NT2/D1 (cell line): Measurements from ENCODE around the gene SUMO4.
A peak's percentile ranks its signal among the peaks of the same experiment; 100 is the strongest.

ENCODE experiments used
- DNase-seq: peaks from one replicate; pipeline ENCODE4 v3.0.0-alpha.2; 2011; ENCODE audit warnings: low read depth, low spot score
- H3K27me3 ChIP-seq: 2 replicates; pipeline ENCODE4 v1.6.0; 2011; ENCODE audit warnings: mild to moderate bottlenecking; ENCODE audit not compliant: insufficient read length, insufficient read depth
- H3K36me3 ChIP-seq: 2 replicates; pipeline ENCODE4 v1.6.1; 2011; ENCODE audit warnings: mild to moderate bottlenecking, low read length, mixed read lengths; ENCODE audit not compliant: insufficient read depth, insufficient read length
- H3K4me1 ChIP-seq: 2 replicates; pipeline ENCODE4 v1.5.1; 2011; ENCODE audit not compliant: insufficient read depth, insufficient read length
- H3K4me3 ChIP-seq: 2 replicates; pipeline ENCODE4 v1.5.1; 2011; ENCODE audit warnings: low read depth; ENCODE audit not compliant: insufficient read length
- H3K9ac ChIP-seq: 2 replicates; pipeline ENCODE4 v1.6.0; 2011; ENCODE audit warnings: low read depth; ENCODE audit not compliant: insufficient read length
- H3K9me3 ChIP-seq: 2 replicates; pipeline ENCODE4 v1.5.1; 2011; ENCODE audit warnings: mild to moderate bottlenecking, low read length; ENCODE audit not compliant: insufficient read depth
- SUZ12 ChIP-seq: IDR thresholded peaks from 2 replicates; pipeline ENCODE4 v1.6.1; 2011; ENCODE audit not compliant: insufficient read length, insufficient read depth; ENCODE audit errors: extremely low read depth
- YY1 ChIP-seq: IDR thresholded peaks from 2 replicates; pipeline ENCODE4 v1.6.1; 2011; ENCODE audit not compliant: insufficient read length, insufficient read depth
- ZNF274 ChIP-seq: IDR thresholded peaks from 2 replicates; pipeline ENCODE4 v1.6.1; 2011; ENCODE audit warnings: mild to moderate bottlenecking, low read depth, low read length

Gene SUMO4

DNA sequence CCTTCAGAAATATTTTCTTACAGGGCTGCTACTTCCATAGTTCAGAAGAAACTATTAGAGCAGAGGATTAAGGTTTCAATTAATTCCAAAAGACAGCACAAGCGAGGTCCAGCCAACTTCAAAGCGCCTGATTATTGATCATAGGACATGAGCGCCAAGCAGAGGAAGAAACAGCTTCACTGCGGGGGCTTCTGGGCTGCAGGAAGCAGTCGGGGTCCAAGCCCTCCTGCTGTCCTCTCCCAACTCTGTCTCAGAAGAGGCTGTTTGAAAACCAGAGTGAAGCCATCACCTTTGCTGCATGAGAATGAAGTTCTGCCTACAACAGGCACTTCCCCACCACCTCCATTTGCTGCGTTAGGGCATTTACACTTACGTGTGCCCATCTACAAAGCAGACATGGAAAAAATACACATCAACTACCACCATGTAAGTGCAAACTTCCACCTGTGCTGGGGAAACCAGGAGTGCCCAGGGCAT lies 23.9 kb downstream of the SUMO4 start:
- Histone ChIP-seq H3K9me3 (no peaks in the 10 kb centered on the region), H3K4me1 (peaks cover 6% of the 10 kb centered on the region), H3K9ac (no peak overlapping the region), H3K27me3 (no peaks in the 10 kb centered on the region), H3K36me3 (no peaks in the 10 kb centered on the region), H3K4me3 (no peak overlapping the region)
- no peak for DNase-seq
- TF ChIP-seq SUZ12 (no peak), ZNF274 (no peak), YY1 (no peak)

DNA sequence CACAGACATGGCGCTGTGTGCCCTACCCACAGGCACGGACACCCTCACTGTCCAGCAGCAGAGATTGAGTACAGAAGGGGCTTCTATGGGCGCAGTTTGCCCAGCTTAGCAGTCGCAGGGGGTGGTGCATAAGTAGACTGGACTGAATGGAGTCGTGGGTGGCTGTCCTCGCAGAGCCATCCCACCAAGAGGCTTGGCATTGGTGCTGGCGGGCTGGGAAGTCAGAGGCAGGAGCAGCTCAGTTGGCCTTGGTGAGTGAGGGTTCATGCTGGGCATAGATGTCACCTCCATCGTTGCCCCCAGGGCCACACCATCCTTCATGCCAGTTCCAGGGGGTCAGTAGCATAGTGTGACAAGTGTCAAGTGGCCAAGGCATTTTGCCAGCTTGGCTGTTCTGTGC lies 25.2 kb downstream of the SUMO4 start:
- Histone ChIP-seq H3K27me3 (no peaks in the 10 kb centered on the region), H3K36me3 (no peaks in the 10 kb centered on the region), H3K4me3 (no peak overlapping the region), H3K4me1 (peaks cover 6% of the 10 kb centered on the region), H3K9ac (no peak overlapping the region), H3K9me3 (no peaks in the 10 kb centered on the region)
- TF ChIP-seq SUZ12 = no peak
- TF ChIP-seq YY1 = no peak
- no peak for TF ChIP-seq ZNF274
- DNase-seq = no peak

- H3K36me3 ChIP-seq = no peaks in the 10 kb centered on the region
- no peaks in the 10 kb centered on the region for H3K9me3 ChIP-seq
- no peak overlapping the region for H3K9ac ChIP-seq
- no peaks in the 10 kb centered on the region for H3K27me3 ChIP-seq
- H3K4me1 ChIP-seq = peaks cover 6% of the 10 kb centered on the region
- TF ChIP-seq ZNF274 = no peak
- no peak for TF ChIP-seq SUZ12
- TF ChIP-seq YY1 = no peak
- no peak overlapping the region for H3K4me3 ChIP-seq
- no peak for DNase-seq
Observed at GRCh38 chr6:149425754-149426153, 25.7 kb downstream of the SUMO4 start.

- Histone ChIP-seq H3K27me3 (no peaks in the 10 kb centered on the region), H3K4me1 (peaks cover 10% of the 10 kb centered on the region), H3K9ac (no peak overlapping the region), H3K36me3 (no peaks in the 10 kb centered on the region), H3K9me3 (no peaks in the 10 kb centered on the region), H3K4me3 (no peak overlapping the region)
- no peak for DNase-seq
- no peak for TF ChIP-seq YY1
- TF ChIP-seq ZNF274 = no peak
- TF ChIP-seq SUZ12 = no peak
Observed at GRCh38 chr6:149428606-149429005, 28.5 kb downstream of the SUMO4 start.

DNA sequence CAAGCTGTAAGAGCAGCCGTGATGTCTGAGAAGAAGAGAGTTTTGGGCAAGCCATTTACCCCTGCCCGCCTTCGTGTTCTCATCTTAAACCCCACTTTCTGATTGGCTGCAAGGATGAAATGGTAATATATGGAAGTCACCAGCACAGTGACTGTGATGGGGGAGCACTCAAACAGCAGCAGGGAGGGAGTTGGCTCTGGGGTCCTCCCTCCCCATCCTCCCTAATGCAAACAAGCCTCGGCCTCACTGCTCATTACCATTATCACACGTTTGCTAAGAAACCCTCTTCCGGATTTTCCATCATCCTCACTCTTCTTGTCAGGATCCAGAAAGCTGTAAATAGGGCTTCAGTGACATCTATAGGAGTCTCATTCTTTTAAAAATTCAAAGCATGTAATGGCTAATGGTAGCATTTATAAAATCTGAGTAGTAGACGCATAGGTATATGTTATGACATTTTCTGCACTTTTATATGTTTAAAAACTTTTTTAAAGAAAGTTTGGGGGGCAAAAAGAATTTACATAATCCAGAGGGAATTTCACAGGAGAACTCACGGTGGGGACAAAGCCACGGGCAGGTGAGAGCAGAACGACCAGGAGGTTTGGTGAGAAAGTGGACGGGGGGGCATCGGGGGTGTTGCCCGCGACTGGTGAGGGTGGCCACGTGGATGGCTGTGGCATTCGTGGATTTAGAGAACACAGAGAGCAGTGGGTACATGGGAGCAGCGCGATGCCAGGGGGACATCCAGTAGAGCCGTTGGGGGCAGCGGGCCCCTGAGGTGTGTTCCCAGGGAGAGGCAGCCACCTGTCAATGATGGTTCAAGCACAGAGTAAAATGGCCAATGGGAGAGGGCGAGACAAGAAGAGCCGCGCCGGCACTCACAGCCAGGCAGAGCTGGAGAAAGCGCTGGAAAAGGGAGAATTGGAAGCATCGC lies 29.6 kb downstream of the SUMO4 start:
- H3K36me3 ChIP-seq = no peaks in the 10 kb centered on the region
- no peaks in the 10 kb centered on the region for H3K27me3 ChIP-seq
- H3K9ac ChIP-seq = no peak overlapping the region
- no peaks in the 10 kb centered on the region for H3K9me3 ChIP-seq
- H3K4me1 ChIP-seq = peaks cover 6% of the 10 kb centered on the region
- no peak overlapping the region for H3K4me3 ChIP-seq
- TF ChIP-seq YY1 = no peak
- no peak for TF ChIP-seq SUZ12
- TF ChIP-seq ZNF274 = no peak
- no peak for DNase-seq

- Histone ChIP-seq H3K4me3 (no peak overlapping the region), H3K9me3 (no peaks in the 10 kb centered on the region), H3K36me3 (no peaks in the 10 kb centered on the region), H3K4me1 (peaks cover 6% of the 10 kb centered on the region), H3K9ac (no peak overlapping the region), H3K27me3 (no peaks in the 10 kb centered on the region)
- TF ChIP-seq SUZ12 = no peak
- TF ChIP-seq ZNF274 = no peak
- TF ChIP-seq YY1 = no peak
- DNase-seq = peak; percentile 87
Observed at GRCh38 chr6:149431905-149432775, 32.1 kb downstream of the SUMO4 start.

- no peak for TF ChIP-seq YY1
- TF ChIP-seq SUZ12 = no peak
- no peak for TF ChIP-seq ZNF274
- no peaks in the 10 kb centered on the region for H3K9me3 ChIP-seq
Observed at GRCh38 chr6:149433405-149433804, 33.3 kb downstream of the SUMO4 start.

More at GRCh38 chr6:149433405-149433804, 33.3 kb downstream of the SUMO4 start:
- H3K36me3 ChIP-seq = no peaks in the 10 kb centered on the region
- no peak for DNase-seq
- peaks cover 6% of the 10 kb centered on the region for H3K4me1 ChIP-seq
- H3K9ac ChIP-seq = no peak overlapping the region
- H3K27me3 ChIP-seq = no peaks in the 10 kb centered on the region
- no peak overlapping the region for H3K4me3 ChIP-seq
